ENCODE results near the gene CRYBG1. TPM values are rescaled to one million over a fixed set of nuclear protein-coding genes. Genes with fewer than 3 reads are reported as not detected.

Gene CRYBG1
- total RNA-seq, 1 experiment from 2014 or later, result 19.9 TPM

DNA sequence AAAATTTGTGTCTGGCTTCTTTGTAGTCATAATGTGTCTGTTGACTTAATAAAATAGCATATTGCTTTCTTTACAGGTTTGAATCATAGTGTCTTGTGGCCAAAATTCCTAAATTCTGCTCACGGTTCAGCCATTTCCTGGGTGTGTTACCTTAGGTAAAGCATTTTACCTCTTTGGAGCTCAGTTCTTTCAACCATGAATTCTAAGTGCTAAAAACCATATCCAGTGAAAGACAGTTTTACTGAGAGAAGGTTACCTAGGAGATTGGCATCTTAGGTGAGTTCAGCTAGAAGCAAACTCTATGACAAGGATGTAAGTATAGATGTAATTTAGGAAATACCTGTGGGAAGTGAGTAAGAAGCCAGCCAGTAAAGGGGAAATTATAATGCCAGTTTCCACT is 20.7 kb downstream of the CRYBG1 start:
- DNase-seq (peak; percentile 75), ATAC-seq (peak; percentile 49)
- Histone ChIP-seq H3K79me2 (ENCODE audit: low read length) (peaks cover 9% of the 10 kb centered on the region), H3K9me3 (ENCODE audit: low read length) (no peaks in the 10 kb centered on the region), H3F3A (ENCODE audit: low read length, unreplicated experiment) (peaks cover 3% of the 10 kb centered on the region), H3K36me3 (ENCODE audit: low read depth, low read length) (no peaks in the 10 kb centered on the region), H3K27ac (ENCODE audit: low read length) (peak overlapping the region; percentile 81), H3K4me2 (ENCODE audit: low read length) (peak overlapping the region; percentile 77), H3K4me1 (ENCODE audit: insufficient read depth, low read length) (peaks cover 54% of the 10 kb centered on the region), H3K9me2 (replicated peaks; ENCODE audit: low read length) (no peaks in the 10 kb centered on the region), H3K4me3 (ENCODE audit: low read length) (peak overlapping the region; percentile 34; the same call in 1 of the 2 replicates), H2AFZ (ENCODE audit: low read length) (no peak overlapping the region), H3K9ac (ENCODE audit: low read length) (no peak overlapping the region), H4K20me1 (ENCODE audit: low read length) (no peaks in the 10 kb centered on the region), H3K27me3 (ENCODE audit: low read length) (no peaks in the 10 kb centered on the region)
- intact Hi-C loops (cut with micrococcal nuclease), result no loop called here
- ChIA-PET POLR2A (ENCODE audit: unreplicated experiment) (interaction anchor here (0.6 to 1.2 kb wide), 2 partner anchors 20 to 84 kb away, joined by 3 read pairs; partner anchors contain the start of gene CRYBG1), CTCF (interaction anchor here (1.3 to 2.9 kb wide), 2 partner anchors 20 to 42 kb away, joined by 4 to 7 read pairs; partner anchors contain the start of gene CRYBG1)
- TF ChIP-seq EZH2phosphoT487 (IDR thresholded peaks at IDR 0.05; ENCODE audit: borderline replicate concordance, low read length) (no peak), EZH2 (IDR thresholded peaks at IDR 0.05; ENCODE audit: low read length, unreplicated experiment) (no peak)
- TF ChIP-seq, protein P1, sequence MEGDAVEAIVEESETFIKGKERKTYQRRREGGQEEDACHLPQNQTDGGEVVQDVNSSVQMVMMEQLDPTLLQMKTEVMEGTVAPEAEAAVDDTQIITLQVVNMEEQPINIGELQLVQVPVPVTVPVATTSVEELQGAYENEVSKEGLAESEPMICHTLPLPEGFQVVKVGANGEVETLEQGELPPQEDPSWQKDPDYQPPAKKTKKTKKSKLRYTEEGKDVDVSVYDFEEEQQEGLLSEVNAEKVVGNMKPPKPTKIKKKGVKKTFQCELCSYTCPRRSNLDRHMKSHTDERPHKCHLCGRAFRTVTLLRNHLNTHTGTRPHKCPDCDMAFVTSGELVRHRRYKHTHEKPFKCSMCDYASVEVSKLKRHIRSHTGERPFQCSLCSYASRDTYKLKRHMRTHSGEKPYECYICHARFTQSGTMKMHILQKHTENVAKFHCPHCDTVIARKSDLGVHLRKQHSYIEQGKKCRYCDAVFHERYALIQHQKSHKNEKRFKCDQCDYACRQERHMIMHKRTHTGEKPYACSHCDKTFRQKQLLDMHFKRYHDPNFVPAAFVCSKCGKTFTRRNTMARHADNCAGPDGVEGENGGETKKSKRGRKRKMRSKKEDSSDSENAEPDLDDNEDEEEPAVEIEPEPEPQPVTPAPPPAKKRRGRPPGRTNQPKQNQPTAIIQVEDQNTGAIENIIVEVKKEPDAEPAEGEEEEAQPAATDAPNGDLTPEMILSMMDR (conservative IDR thresholded peaks at IDR 0.05; ENCODE audit: low read depth, low read length), result no peak
- no TSS peak for BruUV-seq (replicated peaks)

DNA sequence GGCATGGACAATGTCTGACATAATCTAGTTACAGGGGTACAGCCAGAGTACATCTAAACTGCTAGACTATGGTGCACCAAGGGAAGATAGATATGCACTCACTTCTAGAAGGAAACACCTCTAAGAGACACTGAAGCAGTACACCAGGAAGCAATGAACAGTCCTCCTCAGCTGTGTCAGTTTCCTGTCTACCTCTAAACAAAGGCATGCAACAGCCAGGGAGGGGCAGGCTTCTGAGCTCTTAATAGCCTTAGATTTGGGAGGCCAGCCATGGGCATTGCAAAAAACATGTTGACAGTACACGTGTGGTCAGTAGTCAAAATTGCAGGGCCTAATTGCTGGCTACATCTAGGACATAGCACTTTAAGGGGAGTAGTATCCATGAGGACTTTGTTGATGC is 21.4 kb downstream of the CRYBG1 start:
- Histone ChIP-seq H4K20me1 (ENCODE audit: low read length) (no peaks in the 10 kb centered on the region), H2AFZ (ENCODE audit: low read length) (no peak overlapping the region), H3K4me2 (ENCODE audit: low read length) (peak overlapping the region; percentile 77), H3F3A (ENCODE audit: low read length, unreplicated experiment) (peaks cover 3% of the 10 kb centered on the region), H3K36me3 (ENCODE audit: low read depth, low read length) (no peaks in the 10 kb centered on the region), H3K27ac (ENCODE audit: low read length) (peak overlapping the region; percentile 81), H3K9me2 (replicated peaks; ENCODE audit: low read length) (no peaks in the 10 kb centered on the region), H3K27me3 (ENCODE audit: low read length) (no peaks in the 10 kb centered on the region), H3K79me2 (ENCODE audit: low read length) (peaks cover 9% of the 10 kb centered on the region), H3K9me3 (ENCODE audit: low read length) (no peaks in the 10 kb centered on the region), H3K4me3 (ENCODE audit: low read length) (peak overlapping the region; percentile 34; the same call in 1 of the 2 replicates), H3K4me1 (ENCODE audit: insufficient read depth, low read length) (peaks cover 48% of the 10 kb centered on the region), H3K9ac (ENCODE audit: low read length) (no peak overlapping the region)
- ChIA-PET CTCF (interaction anchor here (1.3 to 2.9 kb wide), 2 partner anchors 21 to 43 kb away, joined by 4 to 7 read pairs; partner anchors contain the start of gene CRYBG1), POLR2A (ENCODE audit: unreplicated experiment) (interaction anchor here (1.2 kb wide), 1 partner anchor 21 kb away, joined by 3 read pairs; the partner anchor contains the start of gene CRYBG1)
- peak; percentile 72 for DNase-seq
- TF ChIP-seq EZH2phosphoT487 (IDR thresholded peaks at IDR 0.05; ENCODE audit: borderline replicate concordance, low read length) (no peak), EZH2 (IDR thresholded peaks at IDR 0.05; ENCODE audit: low read length, unreplicated experiment) (no peak)
- TF ChIP-seq, protein P1 (conservative IDR thresholded peaks at IDR 0.05; ENCODE audit: low read depth, low read length), result no peak
- no TSS peak for BruUV-seq (replicated peaks)
- peak; percentile 68 for ATAC-seq
- intact Hi-C loops (cut with micrococcal nuclease), result no loop called here

DNA sequence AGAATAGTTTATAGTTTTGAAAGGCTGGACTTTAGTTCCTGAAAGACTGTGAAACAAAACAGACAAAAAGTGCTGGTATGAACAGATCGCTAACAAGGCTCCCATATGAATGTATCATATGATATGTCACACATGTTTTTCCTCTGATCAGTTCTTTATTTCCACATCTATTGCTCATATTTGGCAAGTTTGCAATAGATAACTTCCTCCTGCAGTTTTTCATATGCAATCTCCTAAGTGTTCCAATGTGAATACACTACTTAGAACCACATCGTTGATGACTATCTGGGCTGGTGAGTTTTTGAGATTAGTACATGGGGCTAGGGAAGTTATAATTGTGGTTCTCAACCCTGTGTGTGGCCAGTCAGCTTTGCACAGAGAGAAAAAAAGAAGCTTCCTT is 23.1 kb downstream of the CRYBG1 start:
- H3K9me2 ChIP-seq (replicated peaks; ENCODE audit: low read length), result no peaks in the 10 kb centered on the region
- peaks cover 34% of the 10 kb centered on the region for H3K4me1 ChIP-seq (ENCODE audit: insufficient read depth, low read length)
- no peaks in the 10 kb centered on the region for H4K20me1 ChIP-seq (ENCODE audit: low read length)
- H3K36me3 ChIP-seq (ENCODE audit: low read depth, low read length), result no peaks in the 10 kb centered on the region
- H3K4me3 ChIP-seq (ENCODE audit: low read length), result no peak overlapping the region
- H3F3A ChIP-seq (ENCODE audit: low read length, unreplicated experiment), result peaks cover 3% of the 10 kb centered on the region
- H3K9me3 ChIP-seq (ENCODE audit: low read length), result no peaks in the 10 kb centered on the region
- BruUV-seq (replicated peaks), result no TSS peak
- no peak overlapping the region for H3K27ac ChIP-seq (ENCODE audit: low read length)
- no peaks in the 10 kb centered on the region for H3K27me3 ChIP-seq (ENCODE audit: low read length)
- H2AFZ ChIP-seq (ENCODE audit: low read length), result no peak overlapping the region
- no peak overlapping the region for H3K4me2 ChIP-seq (ENCODE audit: low read length)
- ATAC-seq (no peak), DNase-seq (peak; percentile 49)
- POLR2A ChIA-PET (ENCODE audit: unreplicated experiment), result no interaction called here
- CTCF ChIA-PET, result no interaction called here
- no peak for TF ChIP-seq EZH2phosphoT487 (IDR thresholded peaks at IDR 0.05; ENCODE audit: borderline replicate concordance, low read length)
- TF ChIP-seq, protein P1 (conservative IDR thresholded peaks at IDR 0.05; ENCODE audit: low read depth, low read length), result no peak
- TF ChIP-seq EZH2 (IDR thresholded peaks at IDR 0.05; ENCODE audit: low read length, unreplicated experiment), result no peak
- H3K79me2 ChIP-seq (ENCODE audit: low read length), result peaks cover 3% of the 10 kb centered on the region; the same call in 1 of the 2 replicates
- intact Hi-C loops (cut with micrococcal nuclease), result no loop called here
- no peak overlapping the region for H3K9ac ChIP-seq (ENCODE audit: low read length)

Measured in PC-3 (cell line).